ENCODE data around the gene SLC38A1. TPM values are rescaled to one million over a fixed set of nuclear protein-coding genes. Genes with fewer than 3 reads are reported as not detected.

The SLC38A1 gene
- total RNA-seq, 1 donor from 2014 or later, result 140 TPM

DNA sequence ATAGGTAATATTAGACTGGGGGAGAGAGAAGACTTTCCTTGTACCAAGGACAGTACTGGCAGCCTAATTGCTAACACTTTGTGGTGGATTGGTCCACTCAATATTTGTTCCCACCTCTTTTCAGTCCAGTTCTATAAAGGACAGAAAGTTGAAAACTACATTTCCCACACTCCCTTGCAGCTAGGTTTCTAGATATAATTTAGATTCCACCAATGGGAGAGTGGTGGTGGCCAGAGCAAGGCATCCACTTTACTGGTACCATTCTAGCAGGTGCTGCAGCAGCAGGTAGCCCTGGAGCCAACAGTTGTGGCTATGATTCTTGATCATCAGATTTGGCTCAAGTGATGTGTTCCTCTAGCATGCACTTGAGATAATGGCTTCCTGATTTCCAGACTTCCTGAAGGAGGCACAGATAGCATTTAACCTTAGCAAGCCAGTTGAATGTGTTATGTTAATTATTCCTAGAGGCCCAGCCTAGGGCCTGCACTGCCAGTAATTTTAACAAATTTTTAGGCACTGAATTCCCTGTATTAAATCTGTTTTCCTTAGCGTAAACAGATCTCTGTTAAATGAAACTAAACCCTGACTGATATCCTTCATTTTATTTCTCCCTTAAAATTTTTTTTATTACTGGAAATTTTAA is 24.4 kb downstream of the SLC38A1 start:
- no peak for DNase-seq (ENCODE audit: missing footprints)
- intact Hi-C loops (cut with DNase I), result no loop called here
- ATAC-seq, result no peak

DNA sequence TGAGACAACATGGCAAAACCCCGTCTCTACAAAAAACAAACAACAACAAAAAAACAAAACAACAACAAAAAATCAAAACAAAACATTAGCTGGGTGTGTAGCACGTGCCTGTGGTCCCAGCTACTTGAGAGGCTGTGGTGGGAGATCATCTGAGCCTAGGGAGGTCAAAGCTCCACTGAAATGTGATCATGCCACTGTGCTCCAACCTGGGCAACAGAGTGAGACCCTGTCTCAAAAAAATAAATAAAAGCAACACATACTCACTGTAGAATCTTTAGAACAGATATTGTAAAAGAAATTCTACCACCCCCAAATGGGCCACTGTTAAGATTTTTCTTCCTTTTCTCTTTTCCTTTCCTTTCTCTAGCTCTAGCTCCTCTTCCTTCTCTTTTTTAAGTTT is 26.3 kb downstream of the SLC38A1 start:
- ATAC-seq (no peak), DNase-seq (ENCODE audit: missing footprints) (no peak)
- intact Hi-C loops (cut with DNase I), result no loop called here

DNA sequence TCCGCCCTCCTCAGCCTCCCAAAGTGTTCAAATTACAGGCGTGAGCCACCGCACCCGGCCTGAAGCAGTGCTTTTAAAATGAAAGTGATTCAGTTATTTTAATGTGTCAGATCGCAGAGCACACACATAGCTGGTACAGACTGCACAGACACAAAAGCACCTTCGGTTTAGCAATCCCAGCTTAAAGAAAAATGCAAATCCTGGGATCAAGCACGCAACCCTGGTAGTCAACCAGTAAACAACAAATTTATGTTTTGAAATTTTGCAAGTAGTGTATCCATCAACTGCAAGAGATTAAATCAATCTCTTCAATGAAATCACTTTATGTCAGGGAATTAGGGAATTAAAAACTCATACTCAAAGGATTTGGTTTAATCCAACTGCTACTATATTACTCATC is 28.4 kb downstream of the SLC38A1 start:
- no peak for DNase-seq (ENCODE audit: missing footprints)
- intact Hi-C loops (cut with DNase I), result no loop called here
- no peak for ATAC-seq

DNA sequence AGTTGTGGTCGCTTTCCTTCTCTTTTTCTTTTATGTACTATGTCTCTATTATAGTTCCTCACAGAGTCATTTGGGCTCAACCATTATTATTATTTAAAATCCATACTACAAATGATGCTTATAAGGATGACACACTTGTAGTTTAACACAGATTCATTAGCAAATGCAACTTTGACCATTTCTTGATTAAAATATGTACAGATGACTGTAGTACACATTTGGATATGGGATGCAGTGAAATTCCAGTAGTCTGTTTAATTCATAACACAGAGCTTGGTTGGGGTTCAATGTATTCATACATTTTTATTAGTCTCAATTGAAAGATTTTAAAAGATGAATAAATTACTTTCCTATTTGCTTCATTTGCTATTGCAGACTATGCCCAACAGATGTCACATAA is 30.0 kb downstream of the SLC38A1 start:
- ATAC-seq, result no peak
- intact Hi-C loops (cut with DNase I), result no loop called here
- DNase-seq (ENCODE audit: missing footprints), result no peak

DNA sequence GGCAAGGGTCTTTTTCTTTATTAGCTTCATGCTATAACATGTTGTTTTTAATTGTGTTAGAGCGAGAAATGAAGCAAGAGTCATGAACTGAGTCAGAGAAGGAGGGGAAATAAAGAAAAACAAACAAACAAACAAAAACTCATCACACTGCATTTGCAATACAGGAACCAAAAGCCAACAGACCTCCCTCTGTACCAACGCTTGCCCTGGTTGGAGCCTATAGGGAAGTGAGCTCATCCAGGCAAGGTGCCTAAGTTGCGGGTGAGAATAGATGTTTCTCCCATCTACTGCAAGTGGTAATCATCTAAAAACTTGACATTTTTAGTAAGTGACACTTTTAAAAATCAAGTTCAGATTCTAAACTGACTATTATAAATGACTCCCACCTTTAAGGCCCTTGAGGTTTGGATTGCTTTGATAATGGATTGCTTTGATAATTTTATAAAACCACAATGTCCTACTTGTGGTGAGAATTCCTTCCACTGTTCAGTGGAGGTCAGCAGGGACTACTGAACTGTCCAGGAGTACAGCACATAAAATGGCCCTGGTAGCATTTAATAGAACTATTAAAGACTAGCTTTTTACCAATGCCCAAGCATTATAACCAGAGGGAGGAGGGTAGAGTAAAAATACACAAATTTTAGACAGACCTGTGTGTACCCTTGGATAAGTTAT is 31.3 kb downstream of the SLC38A1 start:
- no peak for DNase-seq (ENCODE audit: missing footprints)
- intact Hi-C loops (cut with DNase I), result no loop called here
- ATAC-seq, result no peak

DNA sequence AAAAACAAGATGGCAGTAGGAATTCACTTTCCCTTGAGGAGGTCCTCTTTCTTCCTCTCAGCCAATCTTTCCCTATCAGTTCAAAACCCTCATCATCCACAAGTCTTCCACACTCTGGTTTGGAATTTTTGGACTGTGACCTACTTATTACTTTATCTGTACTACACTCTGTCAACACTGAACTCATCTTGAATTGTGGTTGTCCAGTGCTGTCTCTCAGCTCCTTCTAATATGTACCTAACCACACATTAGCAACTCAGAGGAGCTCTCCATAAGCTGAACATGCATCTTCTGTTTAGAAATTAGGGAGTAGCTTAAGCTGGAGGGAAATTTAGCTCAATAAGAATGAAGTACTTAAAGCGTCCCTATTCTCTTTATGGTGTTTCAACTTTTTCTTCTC is 34.8 kb downstream of the SLC38A1 start:
- intact Hi-C loops (cut with DNase I), result no loop called here
- DNase-seq (ENCODE audit: missing footprints) (no peak), ATAC-seq (no peak)

DNA sequence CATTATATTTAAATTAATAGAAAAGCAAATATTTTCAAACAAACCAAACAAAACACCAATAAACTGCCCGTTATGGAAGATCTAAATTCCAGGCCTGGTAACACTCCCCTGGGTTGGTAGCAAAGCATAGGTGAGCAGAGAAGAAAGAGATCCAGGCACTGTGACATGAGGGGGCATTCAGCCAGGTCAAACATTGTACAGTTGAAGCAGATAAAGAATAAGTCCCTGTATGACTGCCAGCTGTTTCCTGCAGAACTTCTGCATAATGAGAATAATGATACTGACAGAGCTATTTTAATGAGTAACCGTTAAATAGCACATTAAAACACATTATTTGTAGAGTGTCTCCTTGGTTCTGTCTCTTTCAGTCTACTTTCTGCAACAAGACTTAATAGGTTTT is 35.4 kb downstream of the SLC38A1 start:
- intact Hi-C loops (cut with DNase I), result no loop called here
- ATAC-seq, result no peak
- DNase-seq (ENCODE audit: missing footprints), result no peak

DNA sequence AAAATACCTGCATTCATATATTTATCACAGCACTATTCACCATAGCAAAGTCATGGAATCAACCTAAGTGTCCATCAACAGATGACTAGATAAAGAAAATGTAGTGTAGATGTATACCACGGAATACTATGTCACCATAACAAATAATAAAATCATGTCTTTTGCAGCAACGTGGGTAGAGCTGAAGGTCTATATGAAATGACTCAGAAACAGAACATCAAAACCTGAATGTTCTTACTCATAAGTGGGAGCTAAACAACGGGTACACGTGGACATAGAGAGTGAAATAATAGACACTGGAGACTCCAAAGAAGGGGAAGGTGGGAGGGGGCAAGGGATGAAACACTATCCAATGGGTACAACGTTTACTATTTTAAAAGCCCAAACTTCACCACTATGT is 37.9 kb downstream of the SLC38A1 start:
- intact Hi-C loops (cut with DNase I), result no loop called here
- no peak for DNase-seq (ENCODE audit: missing footprints)
- ATAC-seq, result no peak

DNA sequence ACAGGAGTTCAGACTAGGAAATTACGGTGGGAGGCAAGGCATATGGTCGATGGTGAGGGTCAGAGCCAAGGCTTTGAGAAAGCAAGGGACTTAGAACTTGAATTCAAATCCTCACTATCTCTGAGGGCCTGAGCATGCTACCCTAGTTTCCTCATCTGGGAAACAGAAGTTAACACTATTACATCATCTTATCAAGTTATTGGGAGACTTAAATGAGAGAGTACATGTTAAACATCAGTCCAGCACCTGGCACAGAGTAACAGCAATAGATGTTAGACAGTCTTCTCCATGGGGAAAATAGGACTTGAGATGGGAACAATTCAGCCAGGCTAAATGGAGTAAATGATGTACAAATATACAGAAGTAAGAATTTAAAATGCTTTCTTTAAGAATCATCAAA is 38.5 kb downstream of the SLC38A1 start:
- ATAC-seq (no peak), DNase-seq (ENCODE audit: missing footprints) (no peak)
- intact Hi-C loops (cut with DNase I), result no loop called here

DNA sequence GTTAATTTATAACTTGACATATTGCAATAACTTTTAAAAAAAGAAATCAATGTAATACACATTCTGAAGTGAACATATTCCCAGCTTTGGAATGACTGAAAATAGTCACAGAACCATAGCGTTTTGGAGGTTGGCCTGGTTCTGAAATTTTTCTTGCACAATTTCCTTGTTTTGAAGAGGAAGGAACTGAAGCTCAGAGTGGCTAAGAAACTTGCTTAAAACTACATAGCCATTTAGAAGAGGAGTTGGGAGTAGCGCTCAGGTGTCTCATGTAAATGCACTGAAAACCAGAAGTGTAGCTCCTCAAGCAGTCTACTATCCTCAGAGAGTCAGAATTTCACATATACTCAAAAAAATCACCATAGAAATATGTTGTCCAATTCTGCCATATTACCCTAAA is 41.2 kb downstream of the SLC38A1 start:
- intact Hi-C loops (cut with DNase I), result no loop called here
- DNase-seq (ENCODE audit: missing footprints), result no peak
- no peak for ATAC-seq

DNA sequence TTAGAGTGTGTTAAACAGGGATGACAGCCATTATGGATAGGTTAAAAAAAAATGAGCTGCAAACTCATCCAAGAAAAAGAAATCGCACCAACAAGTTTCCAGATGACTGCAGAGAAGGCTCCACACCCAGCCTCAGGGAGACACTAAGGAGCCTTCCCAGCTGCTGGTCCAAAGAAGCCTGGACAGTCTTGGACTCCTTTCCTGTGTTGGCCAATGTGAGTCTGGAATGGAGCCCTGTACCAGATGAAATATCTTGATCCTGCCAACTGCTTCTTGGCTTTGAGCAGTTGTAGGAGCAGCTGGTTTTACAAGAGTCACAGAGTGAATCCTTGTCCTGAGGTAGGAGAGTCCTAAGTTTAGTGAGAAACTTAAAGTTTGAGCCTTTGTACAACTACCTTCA is 44.5 kb downstream of the SLC38A1 start:
- intact Hi-C loops (cut with DNase I), result no loop called here
- no peak for DNase-seq (ENCODE audit: missing footprints)

DNA sequence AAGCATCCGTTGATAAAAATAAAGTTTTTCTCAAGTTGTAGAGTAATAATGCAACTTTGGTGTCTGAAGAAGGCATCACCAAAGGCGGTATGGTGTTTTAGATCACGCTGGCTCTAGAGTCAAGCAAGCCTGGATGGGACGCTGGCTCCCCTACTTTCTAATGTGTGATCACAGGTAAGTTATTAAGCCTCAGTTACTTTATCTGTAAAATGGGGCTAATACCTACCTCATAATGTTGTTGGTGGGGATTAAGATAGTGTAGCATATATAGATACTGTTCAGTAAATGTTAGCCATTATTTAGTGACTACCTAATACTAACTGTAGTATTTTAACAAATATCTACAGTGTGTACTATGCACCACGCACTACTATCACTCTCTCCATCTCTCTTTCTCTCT is 45.8 kb downstream of the SLC38A1 start:
- intact Hi-C loops (cut with DNase I), result no loop called here
- ATAC-seq (no peak), DNase-seq (ENCODE audit: missing footprints) (no peak)

More for the DNA sequence above, 44.5 kb downstream of the SLC38A1 start:
- ATAC-seq, result peak; percentile 95

DNA sequence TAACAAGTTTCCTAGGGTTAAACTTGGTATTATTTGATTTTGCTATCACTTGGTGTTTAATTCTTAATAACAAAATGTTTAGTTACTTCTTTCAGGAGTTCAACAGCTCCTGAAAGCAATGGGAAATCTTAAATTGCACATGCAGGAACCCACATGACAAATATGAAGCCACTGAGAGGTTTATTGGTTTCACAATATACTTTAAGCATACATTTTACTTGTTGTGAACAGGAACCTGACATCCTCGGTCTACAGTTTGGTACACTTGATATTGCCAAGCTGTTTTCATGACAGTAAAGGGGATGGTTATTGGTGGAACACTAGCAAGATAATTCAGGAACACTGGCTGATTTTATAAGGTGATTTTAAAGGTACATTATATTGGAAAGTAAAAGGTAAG is 46.2 kb downstream of the SLC38A1 start:
- ATAC-seq, result no peak
- intact Hi-C loops (cut with DNase I), result no loop called here
- DNase-seq (ENCODE audit: missing footprints), result no peak

DNA sequence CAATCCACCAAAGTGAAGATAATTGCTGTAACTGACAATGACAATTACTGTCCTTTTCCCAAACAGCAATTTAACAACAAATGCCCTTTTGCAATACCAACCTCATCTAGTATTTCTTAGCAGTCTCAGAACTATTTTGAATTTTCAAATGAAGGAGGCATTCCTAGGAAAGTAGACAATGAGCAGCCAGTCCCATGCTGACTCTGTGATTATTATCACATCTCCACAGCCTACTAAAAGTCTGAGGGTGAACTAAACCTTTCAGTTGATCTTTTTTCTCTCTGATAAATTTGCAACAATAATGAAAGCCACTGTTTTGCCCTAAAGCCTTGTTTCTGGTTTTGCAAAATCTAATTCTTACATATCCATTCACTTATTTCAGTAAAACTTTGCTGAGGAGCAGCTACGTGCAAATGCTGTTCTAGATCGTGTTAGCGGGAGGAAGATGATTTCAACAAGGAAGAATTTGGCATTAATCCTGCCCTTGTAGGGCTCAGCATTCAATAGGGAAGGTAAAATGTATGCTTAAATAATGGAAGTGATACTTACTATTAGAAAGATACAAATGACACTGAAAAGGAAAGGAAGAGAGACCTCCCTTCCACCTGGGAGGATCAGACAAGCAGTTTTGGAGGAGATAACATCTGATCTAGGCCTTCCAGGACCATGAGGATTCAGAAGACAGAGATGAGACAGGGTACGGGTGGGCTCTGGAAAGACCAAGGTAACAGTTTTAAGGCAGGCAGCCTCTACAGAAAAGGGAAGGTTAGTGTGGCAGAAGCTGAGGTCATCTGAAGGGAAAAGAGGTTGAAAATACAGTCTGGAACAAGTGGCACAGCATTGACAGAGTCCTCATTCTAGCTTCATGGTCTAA is 47.4 kb downstream of the SLC38A1 start:
- DNase-seq (ENCODE audit: missing footprints) (no peak), ATAC-seq (no peak)
- intact Hi-C loops (cut with DNase I), result no loop called here

DNA sequence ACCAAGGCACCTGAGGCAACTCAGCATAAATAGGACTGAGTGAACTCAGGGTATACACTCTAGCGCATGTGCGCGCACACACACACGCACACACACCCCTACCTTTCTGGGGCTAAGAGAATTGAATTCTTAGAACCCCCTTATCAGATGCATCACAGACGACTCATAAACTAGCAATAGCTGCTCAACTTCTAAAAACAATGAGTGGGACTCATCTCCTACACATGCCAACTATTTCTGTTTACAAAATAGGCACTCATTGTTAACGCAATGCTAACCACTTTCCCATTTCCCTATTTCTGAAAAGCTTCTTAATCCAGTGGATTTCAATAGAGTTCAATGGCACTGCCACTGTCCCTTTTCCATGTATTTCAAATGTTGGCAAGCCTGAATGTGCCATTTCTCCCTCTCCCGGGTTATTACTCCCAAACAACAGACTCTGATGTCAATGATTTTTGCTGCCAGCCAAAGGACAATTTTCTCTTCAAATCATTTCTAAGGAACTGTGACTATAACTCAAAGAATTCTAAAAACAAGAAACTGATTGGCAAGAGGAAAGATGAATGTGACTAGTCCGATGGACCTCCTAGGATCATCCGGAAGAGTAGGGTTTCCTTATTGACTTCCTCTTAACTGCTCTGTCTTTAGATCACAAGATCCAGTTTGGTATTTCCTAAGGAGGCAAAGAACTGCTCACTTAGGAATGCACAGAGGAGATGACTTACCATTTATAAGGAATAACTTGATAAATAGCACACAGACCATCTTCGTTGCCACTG is 48.8 kb downstream of the SLC38A1 start:
- intact Hi-C loops (cut with DNase I), result no loop called here
- ATAC-seq (no peak), DNase-seq (ENCODE audit: missing footprints) (no peak)

DNA sequence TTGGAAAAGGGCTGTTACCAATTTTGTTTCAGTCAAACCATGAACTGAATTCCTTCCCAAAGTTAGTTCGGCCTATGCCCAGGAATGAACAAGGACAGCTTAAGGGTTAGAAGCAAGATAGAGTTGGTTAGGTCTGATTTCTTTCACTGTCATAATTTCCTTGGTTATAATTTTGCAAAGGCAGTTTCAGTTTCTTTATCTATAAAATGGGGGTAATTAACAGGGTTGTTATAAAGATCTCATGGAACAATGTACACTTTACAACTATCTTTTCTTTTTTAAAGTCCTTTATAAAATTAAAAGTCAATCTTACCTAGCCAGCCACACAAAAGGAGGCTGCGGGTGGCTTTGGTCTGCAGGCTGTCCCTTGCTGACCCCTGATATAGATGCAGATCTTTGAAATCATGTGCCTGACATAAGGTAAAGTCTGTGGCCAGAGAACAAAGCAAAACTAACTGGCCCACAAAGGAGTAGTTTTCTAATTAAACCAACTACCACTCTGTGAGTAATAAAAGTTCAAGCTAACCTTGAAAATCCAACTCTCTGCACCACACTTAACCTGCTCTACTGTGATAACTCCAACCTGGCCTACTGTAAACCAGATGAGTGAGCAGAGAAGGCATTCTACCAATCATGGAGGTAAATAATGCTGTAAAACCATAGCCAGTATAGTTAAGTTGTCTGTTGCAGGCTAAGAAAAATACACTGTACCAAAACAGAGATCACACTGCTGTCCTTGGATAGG is 49.5 kb downstream of the SLC38A1 start:
- intact Hi-C loops (cut with DNase I), result no loop called here
- ATAC-seq, result no peak

DNA sequence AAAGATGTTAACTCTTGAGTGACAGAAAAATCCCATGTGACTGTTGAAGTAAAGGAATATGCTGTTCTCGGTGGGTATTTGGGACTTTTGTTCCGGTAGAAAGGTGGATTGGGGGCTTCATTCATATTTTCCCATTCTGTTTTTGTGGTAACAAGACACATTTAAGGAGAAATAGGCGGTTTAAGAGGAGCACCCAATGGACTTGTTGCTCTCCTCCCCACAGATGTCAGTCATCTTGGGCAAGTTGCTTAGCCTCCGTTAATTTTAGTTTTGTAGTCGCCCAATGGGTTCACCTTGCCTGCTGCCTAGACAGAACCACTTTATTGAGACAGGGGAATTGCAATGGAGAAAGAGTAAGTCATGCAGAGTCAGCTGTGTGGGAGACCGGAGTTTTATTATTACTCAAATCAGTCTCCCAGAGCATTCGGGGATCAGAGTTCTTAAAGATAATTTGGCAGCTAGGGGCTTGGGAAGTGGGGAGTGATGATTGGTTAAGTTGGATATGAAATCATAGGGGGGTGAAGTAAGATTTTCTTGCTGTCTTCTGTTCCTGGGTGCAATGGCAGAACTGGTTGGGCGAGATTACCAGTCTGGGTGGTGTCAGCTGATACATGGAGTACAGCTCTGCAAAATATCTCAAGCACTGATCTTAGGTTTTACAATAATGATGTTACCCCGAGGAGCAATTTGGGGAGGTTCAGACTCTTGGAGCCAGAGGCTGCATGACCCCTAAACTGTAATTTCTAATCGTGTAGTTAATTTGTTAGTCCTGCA is 50.3 kb downstream of the SLC38A1 start:
- intact Hi-C loops (cut with DNase I), result no loop called here
- ATAC-seq (no peak), DNase-seq (ENCODE audit: missing footprints) (no peak)

More for the DNA sequence above, 49.5 kb downstream of the SLC38A1 start:
- DNase-seq (ENCODE audit: missing footprints), result no peak

Data from Right ventricle myocardium inferior (tissue), 1 donor.